ELR (cell line): ENCODE results near the gene LNPEP.

Experiments used
- DNase-seq: peaks from one replicate; pipeline ENCODE4 v3.0.0-alpha.2; 2015; ENCODE audit warnings: low read depth

The LNPEP gene

GRCh38 chr5:96935559-96936430, at the start of gene LNPEP:
Gene LNPEP (plus strand): TSS chr5:96936080. CDS start chr5:96936156, 76 bp downstream.
- peak; percentile 98 for DNase-seq

DNA sequence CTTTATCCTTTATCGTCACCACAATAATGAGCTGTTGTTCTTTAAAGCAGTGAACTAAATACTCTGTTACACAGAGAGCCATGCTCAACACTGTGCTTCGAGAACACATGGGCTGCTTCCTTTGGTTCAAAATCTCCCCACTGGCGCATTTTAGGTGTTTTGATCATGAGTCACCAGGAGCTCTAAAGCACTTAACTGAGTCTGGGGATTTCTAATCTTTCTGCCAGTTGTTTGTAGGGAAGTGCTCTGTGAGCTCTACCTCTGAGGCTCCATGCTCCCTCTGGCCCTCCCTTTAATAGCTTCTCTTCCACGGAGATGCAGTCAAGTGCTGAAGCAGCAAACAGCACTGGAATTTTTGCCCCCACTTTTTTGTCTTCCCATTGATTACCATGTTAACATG, 42.5 kb upstream of the LNPEP start:
- DNase-seq, result peak; percentile 87

DNA sequence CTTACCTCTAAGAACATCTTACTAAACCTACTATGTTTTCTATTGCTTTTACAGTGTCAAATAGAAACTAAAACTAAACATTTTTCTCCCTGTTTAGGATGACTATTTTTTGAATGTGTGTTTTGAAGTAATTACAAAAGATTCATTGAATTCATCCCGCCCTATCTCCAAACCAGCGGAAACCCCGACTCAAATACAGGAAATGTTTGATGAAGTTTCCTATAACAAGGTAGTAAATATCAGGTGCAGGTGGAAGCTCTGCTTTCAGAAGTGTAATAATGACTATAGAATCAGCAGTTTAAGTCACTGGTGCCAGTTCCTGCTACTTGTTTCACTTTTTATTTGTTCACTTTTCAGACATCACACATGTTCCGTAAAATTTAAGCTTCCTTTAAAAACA, 39.6 kb upstream of the LNPEP start:
- no peak for DNase-seq

- DNase-seq, result no peak
Measured at GRCh38 chr5:96896806-96897205, 39.1 kb upstream of the LNPEP start.

DNA sequence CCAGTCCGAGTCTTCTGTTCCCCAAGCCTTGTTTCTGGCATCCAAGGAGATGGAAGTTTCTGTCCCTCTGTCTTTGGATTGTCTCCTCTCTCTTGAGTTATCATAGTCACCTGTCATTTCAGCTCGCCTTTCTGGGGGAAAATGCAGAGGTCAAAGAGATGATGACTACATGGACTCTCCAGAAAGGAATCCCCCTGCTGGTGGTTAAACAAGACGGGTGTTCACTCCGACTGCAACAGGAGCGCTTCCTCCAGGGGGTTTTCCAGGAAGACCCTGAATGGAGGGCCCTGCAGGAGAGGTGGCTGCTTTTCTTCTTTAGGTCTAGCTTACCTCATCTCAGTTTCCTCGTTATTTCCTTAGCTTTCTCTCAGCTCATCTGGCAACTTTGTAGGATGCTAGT, 34.5 kb upstream of the LNPEP start:
- no peak for DNase-seq

- DNase-seq, result peak; percentile 3
Measured at GRCh38 chr5:96901841-96902240, 34.0 kb upstream of the LNPEP start.

GRCh38 chr5:96902876-96903275, 33.0 kb upstream of the LNPEP start:
- DNase-seq, result peak; percentile 37

GRCh38 chr5:96903300-96903699, 32.6 kb upstream of the LNPEP start:
- DNase-seq, result peak; percentile 73

DNA sequence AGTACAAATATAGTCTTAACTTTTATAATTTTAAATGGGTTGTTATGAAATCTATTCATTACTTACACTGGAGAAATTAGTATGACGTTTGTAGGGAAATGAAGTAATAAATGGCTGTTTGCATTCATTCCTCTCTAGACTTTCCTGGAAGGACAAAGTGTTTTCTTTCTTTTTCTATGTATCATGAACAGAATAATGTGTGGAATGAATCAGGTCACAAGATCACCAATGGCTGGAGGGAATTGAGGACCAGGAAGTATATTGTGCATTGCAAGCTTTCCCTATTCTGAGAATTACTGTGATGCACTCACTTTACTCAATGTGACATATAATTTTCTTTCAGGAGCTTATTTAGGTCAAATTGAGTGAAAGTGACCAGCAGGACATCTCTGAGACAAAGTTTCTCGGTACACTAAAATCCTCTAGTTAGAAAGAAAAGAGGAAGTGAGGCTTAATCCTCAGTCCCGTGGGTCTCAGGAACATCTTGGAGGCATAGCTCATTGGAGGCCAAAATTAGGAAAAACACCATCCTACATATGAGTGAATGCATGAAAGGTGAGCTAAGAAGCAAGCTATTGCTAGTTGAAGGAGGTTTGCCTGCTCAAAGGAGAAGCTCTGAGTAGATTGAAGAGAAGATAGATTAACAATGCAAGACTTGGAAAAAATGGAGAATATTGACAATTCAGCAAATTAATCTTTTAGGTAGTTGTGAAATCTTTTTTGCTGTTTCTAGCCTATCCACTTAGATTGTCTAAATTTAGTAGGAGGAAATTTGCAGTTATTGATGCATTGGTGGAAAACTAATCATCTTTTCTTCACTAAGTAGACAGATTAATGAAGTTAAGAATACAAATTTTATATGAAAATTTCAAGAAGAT, 31.6 kb upstream of the LNPEP start:
- no peak for DNase-seq

DNA sequence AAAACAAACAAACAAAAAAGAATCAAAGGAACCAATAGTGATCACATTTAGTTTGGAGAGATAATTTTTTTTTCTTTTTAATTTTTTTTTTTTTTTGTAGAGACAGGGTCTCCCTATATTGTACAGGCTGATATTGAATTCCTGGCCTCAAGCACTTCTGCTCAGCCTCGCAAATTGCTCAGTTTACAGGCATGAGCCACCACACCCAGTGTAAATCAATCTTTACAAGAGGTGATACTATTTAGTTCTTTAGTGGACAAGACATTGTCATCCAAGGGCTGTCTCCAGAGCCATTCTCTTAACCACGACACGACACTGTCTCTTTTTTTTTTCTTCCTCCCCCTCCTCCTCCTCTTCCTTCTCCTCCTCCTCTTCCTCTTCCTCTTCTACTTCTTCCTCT, 30.0 kb upstream of the LNPEP start:
- no peak for DNase-seq

DNA sequence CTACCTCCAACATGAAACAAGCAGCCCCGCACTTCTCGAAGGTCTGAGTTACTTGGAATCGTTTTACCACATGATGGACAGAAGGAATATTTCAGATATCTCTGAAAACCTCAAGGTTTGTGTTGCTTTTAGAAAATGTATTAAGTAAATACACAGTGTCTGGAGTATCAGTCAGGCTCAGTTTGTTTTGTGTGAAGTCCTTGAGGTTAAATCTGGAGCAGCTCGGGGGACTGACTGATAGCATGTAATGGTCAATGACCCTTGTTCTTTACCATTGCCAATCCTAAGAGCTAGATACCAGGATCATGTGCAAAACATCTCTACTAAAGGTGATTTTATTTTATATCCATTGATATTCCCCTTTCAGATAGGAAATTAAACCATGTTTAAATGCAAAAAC, 26.9 kb upstream of the LNPEP start:
- no peak for DNase-seq

- no peak for DNase-seq
Measured at GRCh38 chr5:96909435-96909834, 26.4 kb upstream of the LNPEP start.

- no peak for DNase-seq
Measured at GRCh38 chr5:96911139-96911538, 24.7 kb upstream of the LNPEP start.

DNA sequence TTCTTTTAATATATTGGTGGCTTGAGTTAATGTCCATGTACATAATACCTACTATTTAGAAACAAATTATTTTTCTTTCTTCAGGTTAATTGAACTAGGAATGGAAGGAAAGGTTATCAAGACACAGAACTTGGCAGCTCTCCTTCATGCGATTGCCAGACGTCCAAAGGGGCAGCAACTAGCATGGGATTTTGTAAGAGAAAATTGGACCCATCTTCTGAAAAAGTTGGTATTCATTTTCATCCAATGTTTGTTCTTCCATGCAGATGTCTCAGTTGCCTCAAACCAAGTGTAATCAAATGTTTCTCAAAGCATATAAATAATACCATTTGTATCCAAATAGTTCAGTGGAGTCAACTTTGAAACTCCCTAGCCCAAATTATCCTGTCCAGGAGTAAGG, 22.6 kb upstream of the LNPEP start:
- DNase-seq, result no peak

DNA sequence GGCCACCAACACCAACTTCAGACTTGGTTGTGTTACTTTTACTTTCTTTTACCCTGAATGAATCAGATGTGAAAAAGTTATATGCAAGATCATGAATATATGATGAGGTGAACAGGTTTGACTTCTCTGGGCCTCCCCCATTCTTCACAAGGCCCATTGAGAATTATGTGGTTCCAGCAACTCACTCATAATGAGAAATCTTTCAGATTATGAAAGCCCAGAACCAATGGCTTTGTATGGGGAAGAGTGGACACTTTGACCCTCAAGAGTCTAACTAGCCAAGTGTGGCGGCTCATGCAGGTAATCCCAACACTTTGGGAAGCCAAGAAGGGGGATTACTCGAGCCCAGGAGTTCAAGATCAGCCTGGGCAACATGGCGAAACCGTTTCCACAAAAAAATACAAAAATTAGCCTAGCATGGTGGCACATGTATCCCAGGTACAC, 16.1 kb upstream of the LNPEP start:
- DNase-seq, result no peak

- no peak for DNase-seq
Measured at GRCh38 chr5:96920744-96921355, 15.0 kb upstream of the LNPEP start.

DNA sequence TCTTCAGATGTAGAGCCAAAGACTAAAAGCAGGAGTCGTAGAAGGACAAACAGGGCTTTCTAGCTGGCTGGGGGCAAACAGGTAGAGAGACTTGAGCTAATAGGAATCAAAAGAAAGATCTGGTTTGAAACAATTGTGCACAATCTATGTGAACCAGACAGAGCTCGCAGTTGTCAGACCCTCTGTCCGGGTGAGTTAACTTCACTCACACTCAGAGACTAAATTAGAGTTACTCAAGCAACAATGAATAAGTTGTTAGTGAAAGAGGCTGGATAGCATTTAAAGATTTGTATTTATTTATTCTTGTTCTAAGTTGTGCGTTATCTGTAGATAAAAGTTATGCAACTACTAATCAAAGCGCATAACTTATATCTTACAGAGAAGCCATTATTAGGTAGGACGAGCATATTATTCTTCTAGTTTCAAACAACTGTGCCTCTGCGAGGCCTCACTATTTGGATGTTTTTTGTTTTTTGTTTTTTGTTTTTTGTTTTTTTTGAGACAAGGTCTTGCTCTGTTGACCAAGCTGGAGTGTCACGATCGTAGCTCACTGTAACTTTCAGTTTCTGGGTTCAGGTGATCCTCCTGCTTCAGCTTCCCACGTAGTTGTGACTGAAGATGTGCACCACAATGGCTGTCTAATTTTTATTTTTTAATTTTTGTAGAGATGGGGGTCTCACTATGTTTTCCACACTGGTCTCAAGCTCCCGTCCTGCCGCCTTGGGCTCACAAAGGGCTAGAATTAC, 13.2 kb upstream of the LNPEP start:
- no peak for DNase-seq

- no peak for DNase-seq
Measured at GRCh38 chr5:96924016-96924443, 11.8 kb upstream of the LNPEP start.

DNA sequence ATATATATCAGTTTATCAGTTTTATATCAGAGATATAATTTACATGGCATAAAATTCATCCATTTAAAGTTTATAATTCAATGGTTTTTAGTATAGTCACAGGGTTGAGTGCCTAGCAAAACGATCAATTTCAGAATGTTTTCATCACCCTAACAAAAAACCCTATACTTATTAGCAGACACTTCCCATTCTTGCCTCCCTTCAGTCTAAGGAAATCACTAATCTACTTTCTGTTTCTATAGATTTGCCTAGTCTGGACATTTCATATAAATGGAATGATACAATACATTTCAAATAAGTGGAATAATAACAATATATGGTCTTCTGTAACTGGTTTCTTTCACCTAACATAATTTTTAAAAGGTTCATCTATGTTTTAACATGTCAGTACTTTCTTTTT, 9.6 kb upstream of the LNPEP start:
- DNase-seq, result no peak

DNA sequence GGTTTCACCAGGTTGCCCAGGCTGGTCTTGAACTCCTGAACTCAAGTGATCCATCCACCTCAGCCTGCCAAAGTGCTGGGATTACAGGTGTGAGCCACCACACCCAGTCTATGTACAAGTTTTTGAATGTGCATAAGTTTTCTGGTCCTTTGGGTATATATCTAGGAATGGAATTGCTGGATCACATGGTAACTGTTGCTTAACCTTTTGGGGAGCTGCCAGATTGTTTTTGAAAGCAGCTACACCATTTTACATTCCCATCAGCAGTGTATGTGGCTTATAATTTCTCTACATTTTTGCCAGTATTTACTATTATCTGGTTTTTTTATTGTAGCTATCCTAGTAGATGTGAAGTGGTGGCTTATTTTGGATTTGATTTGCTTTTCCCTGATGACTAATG, 8.9 kb upstream of the LNPEP start:
- no peak for DNase-seq

GRCh38 chr5:96928931-96929708, 6.8 kb upstream of the LNPEP start:
- DNase-seq, result no peak
